ENCODE results near the gene LIN7A. TPM values are rescaled to one million over a fixed set of nuclear protein-coding genes. Genes with fewer than 3 reads are reported as not detected.

LIN7A gene
- total and polyA plus RNA-seq, 9 donors: 2.6 to 13.1 (median 6.6) TPM

DNA sequence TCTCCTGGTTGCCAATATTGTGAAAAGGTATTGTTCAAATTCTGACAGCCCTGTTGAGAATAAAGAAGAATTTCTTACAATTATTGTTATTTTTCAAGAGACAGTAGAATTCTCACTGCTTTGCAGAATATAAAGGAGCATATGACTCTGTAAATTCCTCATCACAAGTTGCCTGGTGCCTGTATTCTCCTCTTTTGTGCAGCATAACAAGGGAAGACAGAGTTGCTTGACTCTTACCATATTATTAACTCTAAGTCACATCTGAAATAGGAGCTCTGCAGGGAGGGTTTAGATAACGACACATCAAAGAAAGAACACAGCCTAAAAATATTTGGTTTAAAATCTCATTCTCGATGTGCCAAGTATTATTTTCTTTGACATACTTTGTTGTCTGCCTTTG is 189.9 kb downstream of the LIN7A start:
- intact Hi-C loops (cut with DNase I): no loop called here
- H3K27me3 ChIP-seq: no peaks in the 10 kb centered on the region
- no peak overlapping the region for H3K27ac ChIP-seq
- H3K4me1 ChIP-seq (ENCODE audit: insufficient read depth): no peaks in the 10 kb centered on the region
- H3K9me3 ChIP-seq: no peaks in the 10 kb centered on the region
- H3K36me3 ChIP-seq: no peaks in the 10 kb centered on the region
- DNase-seq: no peak
- H3K4me3 ChIP-seq: no peak overlapping the region
- WGBS, 3 donors: 18 to 23% (median 21%) methylated on average over 2 of the region's 2 CpGs
- TF ChIP-seq EP300 (IDR thresholded peaks at IDR 0.05): no peak
- TF ChIP-seq POLR2A (IDR thresholded peaks at IDR 0.05): no peak
- TF ChIP-seq, protein P1, sequence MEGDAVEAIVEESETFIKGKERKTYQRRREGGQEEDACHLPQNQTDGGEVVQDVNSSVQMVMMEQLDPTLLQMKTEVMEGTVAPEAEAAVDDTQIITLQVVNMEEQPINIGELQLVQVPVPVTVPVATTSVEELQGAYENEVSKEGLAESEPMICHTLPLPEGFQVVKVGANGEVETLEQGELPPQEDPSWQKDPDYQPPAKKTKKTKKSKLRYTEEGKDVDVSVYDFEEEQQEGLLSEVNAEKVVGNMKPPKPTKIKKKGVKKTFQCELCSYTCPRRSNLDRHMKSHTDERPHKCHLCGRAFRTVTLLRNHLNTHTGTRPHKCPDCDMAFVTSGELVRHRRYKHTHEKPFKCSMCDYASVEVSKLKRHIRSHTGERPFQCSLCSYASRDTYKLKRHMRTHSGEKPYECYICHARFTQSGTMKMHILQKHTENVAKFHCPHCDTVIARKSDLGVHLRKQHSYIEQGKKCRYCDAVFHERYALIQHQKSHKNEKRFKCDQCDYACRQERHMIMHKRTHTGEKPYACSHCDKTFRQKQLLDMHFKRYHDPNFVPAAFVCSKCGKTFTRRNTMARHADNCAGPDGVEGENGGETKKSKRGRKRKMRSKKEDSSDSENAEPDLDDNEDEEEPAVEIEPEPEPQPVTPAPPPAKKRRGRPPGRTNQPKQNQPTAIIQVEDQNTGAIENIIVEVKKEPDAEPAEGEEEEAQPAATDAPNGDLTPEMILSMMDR (IDR thresholded peaks at IDR 0.05): no peak

DNA sequence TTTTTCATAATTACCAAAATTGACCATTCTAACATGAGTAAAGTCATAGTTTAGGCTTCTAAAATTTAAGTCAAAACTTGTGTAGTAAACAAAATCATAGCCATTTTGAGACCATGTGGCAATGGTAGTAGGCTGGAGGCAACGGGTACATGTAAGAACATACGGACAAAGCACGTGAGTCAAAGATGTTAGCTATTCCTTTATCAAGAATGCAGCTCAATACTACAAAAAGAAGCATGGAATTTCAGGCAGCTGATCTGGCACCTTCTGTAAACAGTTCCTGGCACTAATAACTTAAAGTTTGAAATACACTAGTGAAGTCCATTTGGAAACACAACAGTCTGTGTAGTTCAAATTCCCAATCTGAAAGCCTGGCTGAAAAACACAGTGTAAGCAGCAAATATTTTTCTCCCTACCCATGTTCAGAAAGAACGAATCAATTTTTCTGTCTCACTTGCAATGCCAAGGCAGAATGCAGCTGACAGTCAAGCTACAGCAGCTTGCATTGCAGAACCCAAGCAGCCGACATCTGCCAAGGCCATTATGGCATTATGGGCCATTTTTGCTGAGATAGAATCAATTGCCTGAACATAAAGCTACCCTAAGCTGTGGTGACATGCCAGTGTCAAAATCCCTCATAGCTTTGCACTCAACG is 191.8 kb downstream of the LIN7A start:
- no peaks in the 10 kb centered on the region for H3K9me3 ChIP-seq
- WGBS, 3 donors: 61 to 67% (median 64%) methylated on average over 6 of the region's 6 CpGs
- intact Hi-C loops (cut with DNase I): no loop called here
- no peaks in the 10 kb centered on the region for H3K36me3 ChIP-seq
- no peak overlapping the region for H3K4me3 ChIP-seq
- no peaks in the 10 kb centered on the region for H3K27me3 ChIP-seq
- no peak overlapping the region for H3K27ac ChIP-seq
- H3K4me1 ChIP-seq (ENCODE audit: insufficient read depth): no peaks in the 10 kb centered on the region
- no peak for DNase-seq
- no peak for TF ChIP-seq EP300 (IDR thresholded peaks at IDR 0.05)

MicroRNAs encoded within 50 kb of the gene (microRNA counts, 767-probe panel; counts per million panel counts)
- microRNA hsa-miR-617 (530 counts per million, percentile 78 among the panel's probes with 10 or more counts), microRNA hsa-miR-618 (530 counts per million, percentile 78 among the panel's probes with 10 or more counts)

Small RNAs within 50 kb of the gene (microRNA-seq; reads per million reads assigned to microRNA genes)
- gene MIR617 (0 reads per million in 3 donors), gene MIR618 (0.38 to 0.63 (median 0.54) reads per million in 3 donors)

Small RNAs within 50 kb of the gene (small RNA-seq; reads per million reads assigned to genes)
- gene MIR617 (not detected), gene MIR618 (not detected)

Other genes starting within 250 kb of the LIN7A start
- gene MYF6, start 230.3 kb downstream of the LIN7A start, total RNA-seq: not detected
- not detected for gene MYF6, start 230.3 kb downstream of the LIN7A start, polyA plus RNA-seq
- not detected for gene MYF5, start 221.0 kb downstream of the LIN7A start, total RNA-seq
- not detected for gene MYF5, start 221.0 kb downstream of the LIN7A start, polyA plus RNA-seq
- gene ACSS3, start 140.1 kb upstream of the LIN7A start, total RNA-seq: 10 to 100 TPM; 29.9 to 67.0 (median 43.7) TPM
- gene ACSS3, start 140.1 kb upstream of the LIN7A start, polyA plus RNA-seq: 10 to 100 TPM; 15.8 to 30.7 TPM